GM18499 (cell line): ENCODE data around the gene ABCD2.
"Not testable (repeated sequence)": the region's sequence is repeated elsewhere in the genome, so short reads cannot be mapped to it uniquely, and the experiment has no call there.

Experiments used
- ATAC-seq: cut with Tn5 transposase; IDR thresholded peaks from one replicate; pipeline ENCODE4 v1.9.1; 2021; ENCODE audit warnings: moderate number of reproducible peaks; ENCODE audit not compliant: insufficient read depth, unreplicated experiment

The ABCD2 gene

DNA sequence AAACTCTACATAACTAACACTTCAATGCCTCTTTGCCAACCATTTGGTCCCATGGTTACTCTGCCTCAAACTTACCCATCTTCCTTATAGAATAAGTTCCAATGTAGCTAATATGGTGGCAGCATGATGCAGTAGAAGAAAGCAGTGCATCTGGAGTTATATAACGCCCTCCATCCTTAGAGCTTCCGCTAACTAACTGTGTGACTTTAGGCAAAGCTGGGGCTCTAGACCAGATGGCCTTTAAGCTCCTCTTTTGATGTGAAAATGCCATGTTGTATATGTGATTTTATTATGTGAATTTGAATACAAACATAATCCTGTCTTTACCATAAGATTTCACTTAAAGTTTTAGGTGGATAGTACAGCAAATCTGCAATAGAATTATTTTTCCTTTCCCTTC, 6.1 kb downstream of the ABCD2 start:
- no peak for ATAC-seq

DNA sequence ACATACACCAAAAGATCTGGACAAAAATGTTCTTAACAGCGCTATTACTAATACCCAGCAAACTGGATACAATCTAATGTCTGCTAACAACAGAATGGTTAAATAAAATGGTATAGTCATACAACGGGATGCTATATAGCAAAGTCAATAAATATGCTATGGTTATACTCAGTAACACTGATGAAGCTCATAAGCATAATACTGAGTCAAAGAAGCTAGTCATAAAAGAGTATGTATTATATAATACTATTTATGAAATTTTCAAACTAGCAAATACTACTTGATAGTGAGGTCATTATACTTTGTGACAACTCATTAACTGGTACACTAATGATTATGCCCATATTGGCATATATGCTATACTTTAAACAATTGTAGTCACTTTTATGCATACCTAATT, 7.4 kb downstream of the ABCD2 start:
- ATAC-seq = no peak

DNA sequence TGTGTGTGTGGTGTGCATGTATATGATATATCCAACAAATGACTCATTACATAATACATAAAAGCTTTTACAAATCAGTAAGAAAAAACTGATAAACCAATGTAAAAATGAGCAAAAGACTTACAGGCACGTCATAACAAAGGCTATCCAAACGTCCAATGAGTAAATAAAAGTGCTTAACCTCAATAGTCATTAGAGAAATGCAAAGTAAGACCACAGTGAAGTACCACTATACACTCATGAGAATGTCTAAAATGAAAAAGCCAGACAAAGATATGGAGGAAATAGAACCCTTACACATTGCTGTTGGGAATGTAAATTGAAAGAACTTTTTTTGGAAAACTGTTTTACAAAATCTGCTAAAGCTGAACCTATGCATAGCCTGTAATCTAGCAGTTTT, 7.8 kb downstream of the ABCD2 start:
- no peak for ATAC-seq

DNA sequence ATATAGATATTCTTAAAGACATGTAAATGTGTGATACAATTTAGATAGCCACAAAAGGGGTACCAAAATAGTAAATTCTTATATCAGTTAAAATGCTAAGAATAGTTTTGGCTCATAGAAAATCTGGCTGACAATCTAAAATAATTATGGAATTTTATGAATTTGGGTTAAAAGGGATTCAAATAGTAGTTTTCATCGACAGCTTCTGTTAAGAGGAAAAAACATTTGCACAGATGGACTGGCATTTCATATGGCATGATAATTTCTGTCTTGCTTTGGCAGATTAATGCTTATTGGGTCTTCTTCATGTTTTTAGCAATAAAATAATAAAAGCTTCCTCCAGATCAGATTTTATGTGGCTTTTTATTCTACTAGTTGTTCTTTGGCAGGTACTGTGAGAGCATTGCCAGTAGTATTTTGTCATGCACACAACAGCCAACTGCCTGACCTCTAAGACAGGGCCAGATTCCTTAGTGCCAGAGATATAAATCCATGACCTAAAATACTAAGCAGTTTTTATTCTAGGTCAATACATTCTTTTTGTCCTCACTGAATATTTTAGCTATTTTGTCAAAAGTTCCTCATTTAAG, 9.1 kb downstream of the ABCD2 start:
- ATAC-seq = no peak

DNA sequence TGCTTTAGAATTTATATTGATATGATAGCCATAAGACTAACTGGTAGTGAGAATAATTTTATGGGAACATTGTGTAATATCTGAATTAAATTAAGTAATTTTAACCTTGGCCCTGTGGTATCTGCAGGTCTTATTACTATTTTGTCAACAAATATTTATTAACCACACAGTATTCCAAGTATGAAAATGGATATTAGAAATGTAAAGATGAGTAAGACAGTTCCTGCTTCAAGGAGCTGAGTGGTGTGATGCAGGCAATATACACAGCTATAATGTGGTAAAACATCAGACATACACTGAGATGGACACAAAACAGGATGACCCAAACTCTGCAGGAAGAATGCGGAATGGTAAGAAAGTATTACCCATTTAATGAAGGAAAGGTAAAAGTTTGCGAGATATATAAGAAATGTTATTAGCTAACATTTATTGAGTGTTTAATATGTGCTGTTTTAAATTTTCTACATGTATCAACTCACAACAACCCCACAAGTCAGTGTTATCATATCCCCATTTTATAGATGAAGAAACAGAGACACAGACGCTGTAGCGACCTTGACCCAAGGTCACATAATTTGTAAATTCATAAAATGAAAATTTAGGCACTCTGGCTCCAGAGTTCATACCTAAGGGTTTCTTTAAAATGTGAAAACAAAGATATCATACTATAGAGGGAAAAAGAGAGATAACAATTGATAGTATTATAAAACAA, 12.7 kb downstream of the ABCD2 start:
- no peak for ATAC-seq

DNA sequence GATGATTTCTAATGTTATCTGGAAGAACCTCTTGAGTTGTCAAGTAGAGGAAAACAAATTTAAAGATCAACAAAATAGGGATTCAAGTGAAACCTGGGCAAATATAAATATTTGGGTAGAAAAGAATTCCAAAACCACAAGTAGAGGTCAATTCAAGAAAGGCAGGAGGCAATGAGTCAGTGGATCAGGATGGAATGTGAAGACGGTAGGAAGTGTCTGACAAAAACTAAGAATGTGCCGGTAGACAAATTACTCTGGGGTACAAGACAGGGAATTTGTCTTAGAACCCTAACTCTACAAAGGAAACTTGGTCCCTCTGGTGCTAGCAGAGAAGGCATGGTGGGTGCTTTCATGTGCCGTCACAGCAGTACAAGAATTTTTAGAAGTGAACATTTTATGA, 13.6 kb downstream of the ABCD2 start:
- no peak for ATAC-seq

DNA sequence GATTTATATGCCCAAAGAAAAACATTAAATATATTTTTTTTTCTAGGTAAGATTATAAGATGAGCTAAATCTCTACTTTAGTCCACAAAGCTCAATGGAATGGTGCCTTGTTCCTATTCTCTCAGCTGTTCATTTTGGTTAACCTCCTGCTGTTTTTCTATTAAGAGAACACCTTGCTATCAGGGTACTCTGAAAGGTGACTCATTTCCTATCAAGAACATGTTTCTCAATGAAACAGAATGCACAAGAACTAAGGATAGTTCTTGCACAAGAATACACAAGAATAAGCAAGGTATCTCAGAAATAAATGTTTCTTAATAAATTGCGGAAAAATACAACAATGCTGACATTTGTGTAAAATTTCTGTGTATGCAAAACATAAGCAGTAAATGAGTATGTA, 14.1 kb downstream of the ABCD2 start:
- ATAC-seq = no peak

DNA sequence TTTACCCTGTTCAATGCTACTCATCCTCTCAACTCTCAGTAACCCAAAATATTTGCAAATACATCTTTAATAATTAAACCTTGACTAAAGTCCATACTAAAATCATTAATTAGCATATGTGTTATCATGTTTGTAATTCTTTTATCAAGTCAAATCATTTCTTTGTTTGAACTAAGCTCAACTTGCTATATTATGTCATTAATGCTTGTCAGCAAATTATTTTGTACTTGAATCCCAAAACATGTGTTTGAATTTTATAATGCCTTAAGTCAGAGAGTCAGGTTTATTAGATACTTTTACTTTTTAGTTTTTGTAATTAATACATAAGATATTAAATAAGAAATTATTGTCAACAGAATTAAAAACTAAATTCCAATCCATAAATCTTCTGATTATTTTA, 16.5 kb downstream of the ABCD2 start:
- no peak for ATAC-seq

DNA sequence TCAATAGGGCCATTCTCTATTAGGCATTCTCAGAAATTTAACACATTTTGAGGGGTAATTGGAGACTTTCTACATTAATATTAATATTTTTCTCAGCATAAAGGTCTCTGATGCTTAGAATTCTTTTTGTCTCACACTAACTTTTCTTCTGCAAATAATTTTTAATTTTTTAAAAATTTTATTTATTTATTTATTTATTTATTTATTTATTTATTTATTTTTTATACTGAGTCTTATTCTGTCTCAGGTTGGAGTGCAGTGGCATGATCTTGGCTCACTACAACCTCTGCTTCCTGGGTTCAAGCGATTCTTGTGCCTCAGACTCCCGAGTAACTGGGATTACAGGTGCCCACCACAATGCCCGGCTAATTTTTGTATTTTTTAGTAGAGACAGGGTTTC, 17.7 kb downstream of the ABCD2 start:
- ATAC-seq = not testable (repeated sequence)

DNA sequence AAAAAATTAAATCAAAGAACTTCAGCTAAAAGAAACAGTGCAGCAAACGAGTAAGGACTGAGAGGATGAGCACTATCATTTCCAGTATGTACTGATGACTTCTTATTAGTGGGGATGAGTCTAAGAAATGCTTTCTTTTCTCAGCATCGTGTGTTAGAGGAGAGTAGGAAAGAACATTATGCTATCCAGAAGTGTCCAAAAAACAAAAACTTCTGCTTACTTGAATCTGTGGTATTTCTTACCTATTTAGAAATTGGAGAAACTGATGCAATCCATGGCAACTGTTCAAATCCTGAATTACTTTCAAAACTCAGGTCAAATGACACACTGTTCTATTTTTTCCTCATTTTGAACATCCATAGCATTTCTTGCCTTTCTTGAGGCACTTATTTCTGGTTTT, 23.7 kb downstream of the ABCD2 start:
- no peak for ATAC-seq

DNA sequence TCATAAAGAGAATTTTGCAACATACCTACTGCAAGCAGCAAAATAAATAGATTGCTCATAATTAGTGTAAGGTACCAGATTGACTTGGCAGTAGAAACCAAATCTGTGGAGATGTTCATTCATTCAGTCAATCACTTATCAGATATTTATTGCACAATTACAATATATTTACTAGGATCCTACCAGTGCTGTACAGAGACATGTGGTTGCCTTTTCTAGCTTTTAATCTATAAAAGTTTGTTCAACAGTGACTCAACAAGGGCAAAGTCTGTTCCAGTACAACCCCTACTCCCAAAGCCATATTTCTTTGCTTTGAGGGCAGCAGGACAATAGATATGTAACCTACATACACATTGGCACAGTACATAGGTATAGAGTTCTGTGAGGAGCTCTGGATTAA, 27.3 kb downstream of the ABCD2 start:
- no peak for ATAC-seq

DNA sequence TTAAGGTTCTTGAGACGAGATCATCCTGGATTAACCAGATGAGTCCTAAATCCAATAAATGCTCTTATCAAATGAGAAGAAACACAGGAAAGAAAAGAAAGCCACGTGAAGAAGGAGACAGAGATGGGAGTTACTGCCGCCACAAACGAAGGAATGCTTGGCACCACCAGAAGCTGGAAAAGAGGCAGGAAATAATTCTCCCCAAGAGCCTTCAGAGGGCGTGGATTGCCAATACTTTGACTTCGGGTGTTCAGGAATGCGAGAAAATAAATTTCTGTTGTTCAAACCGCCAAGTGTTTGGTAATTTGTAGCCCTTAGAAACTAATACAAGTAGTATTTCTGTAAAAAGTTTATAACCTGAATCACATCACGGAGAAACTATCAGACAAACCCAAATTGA, 31.3 kb downstream of the ABCD2 start:
- ATAC-seq = no peak

DNA sequence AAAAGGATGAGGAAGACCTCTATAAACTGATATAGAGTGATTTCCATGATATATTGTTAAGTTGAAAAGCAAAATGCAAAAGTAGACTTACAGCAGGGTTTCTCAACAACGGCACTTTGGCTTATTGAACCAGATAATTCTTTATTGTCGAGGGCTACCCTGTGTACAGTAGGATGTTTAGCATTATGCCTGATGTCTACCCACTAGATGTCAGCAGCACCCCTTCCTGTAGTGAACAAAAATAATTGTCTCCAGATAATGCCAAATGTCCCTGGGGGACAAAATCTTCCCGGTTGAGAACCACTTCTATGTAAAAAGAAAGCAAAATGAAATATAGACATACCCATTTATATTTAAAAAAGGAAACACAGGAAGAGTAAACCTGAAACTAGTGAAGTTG, 32.4 kb downstream of the ABCD2 start:
- ATAC-seq = no peak

DNA sequence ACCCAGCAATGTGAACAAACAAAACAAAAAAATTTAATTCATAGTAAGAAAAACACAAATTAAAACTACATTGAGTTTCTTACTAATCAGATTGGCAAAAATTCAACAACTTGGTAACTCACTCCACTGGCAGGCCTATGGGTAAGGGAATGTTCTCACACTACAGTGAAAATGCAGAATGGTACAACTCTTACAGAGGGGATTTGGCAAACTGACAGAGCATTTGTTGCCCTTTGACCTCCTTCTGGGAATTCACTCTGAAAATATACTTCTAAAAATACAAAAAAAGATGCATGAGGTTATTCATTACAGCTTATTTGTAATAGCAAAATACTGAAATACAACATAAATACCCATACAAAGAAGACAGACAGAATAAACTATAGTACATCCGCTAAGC, 32.8 kb downstream of the ABCD2 start:
- ATAC-seq = no peak

DNA sequence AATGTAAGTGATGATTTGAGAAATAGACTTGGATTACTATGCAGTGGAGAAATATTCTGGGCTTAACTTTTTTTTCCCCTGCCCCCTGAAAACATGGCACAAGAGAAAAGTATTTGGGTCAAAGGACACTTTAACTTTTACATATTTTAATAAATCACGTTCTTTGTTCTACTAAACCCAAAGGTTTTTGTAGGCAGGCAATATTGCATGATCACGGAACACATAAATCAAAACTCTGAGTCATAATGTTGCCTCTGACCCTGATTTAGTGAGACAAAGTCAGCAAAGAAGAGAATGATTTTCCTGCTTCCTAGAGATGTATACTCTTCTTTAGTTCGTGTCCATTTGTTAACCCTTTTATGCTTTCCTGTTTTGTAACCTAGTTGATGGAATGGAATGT, 38.0 kb downstream of the ABCD2 start:
- no peak for ATAC-seq

DNA sequence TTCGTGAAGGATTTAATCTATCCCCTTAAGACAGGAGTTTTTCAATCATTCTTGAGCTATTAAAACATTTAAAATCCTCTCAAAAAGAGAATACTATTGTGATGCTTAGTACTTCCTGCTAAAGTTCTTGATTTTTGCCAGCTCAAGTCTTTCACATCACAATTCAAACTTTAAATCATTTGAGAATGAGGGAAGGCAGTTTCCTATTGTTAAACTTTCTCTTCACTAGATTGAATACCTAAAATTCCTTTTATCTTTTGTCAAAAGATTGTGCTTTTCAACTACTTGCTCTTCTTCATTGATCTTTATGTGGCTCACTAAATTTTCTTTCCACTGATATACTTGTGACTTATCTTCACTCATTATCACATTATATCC, 44.1 kb downstream of the ABCD2 start:
- ATAC-seq = no peak

DNA sequence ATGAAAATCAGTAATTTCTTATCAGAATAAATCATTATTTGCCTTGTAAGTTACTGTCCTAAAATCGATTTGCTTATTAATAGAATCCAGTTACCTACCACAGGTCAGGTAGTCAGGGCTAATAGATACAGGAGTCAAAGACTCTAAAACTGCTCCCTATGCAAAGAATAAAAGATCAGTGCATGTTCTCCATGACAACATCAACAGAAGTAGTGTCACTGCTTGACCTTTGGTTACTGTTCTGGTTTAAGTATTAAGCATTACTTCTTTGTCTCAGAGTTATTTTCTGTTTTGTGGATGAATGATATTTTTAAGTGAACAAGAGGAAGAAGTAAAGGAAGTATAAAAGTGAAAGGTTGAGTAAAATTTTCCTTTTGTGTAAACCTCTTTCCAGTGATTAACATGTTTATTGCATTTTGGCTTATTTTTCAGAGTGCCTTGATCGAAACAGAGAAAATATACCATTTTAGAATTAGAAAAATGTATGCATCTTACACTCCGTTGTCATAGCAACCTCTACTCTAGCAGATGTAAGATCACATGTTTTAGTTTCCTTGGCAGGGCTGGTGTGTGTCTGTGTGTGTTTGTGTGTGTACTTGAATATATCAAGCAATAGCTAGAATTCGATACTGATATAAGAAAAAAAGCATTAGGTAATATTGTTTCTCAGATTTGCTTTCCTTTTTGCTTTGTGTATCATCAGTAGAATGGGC, 44.7 kb downstream of the ABCD2 start:
- ATAC-seq = no peak

DNA sequence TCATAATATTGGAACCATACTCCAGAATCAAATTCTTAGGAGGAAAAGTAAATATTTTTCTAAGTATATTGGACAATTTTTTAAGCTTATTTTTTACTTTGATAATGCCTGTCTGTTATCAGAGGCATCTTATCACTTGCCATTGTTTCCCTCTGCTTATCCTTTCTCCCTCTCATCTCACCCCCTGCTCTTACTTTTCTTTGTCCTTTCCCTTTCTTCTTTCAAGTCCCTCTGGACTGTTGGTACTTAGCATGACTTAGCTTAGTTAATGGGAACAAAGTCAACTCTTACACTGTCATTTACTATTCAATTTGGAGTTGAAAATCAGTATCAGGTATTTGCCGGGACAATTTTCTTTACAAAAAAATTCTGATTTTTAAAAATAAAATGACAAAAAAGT, 45.2 kb downstream of the ABCD2 start:
- ATAC-seq = no peak

DNA sequence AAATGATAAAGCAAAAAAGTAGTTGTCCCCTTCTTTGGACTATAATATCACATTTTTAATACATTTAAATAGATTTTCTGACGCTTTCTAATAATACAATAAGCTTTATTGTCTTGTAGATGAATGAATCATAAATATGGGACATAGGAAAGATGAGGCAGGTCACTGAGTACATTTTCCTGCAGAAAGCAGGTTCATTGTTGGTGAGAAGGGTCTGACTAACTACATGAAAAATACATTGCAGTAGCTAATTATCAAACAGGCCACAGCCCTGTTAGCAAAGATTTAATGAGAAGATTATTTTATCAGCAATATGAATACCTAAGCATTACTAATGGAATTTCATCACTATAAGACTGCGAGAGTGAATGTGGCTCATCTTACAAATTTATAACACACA, 45.6 kb downstream of the ABCD2 start:
- no peak for ATAC-seq

DNA sequence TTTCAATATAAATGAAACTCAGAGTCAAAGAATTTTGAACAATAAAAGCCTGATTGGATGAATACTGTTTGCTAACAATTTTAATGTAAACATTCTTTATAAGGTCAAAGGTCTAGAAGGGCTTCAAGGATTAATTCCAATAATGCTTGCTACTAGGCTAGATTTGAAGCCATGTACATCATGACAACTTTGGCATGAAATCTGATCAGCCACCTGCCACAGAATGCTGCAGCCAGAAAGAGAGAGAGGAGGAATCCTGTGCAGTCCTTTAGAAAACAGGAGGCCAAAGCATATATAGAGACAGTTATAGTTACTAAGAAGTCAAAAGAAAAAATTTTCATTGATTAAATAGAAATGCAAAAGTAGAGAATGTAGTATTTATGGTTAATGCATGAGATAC, 47.1 kb downstream of the ABCD2 start:
- ATAC-seq = no peak

DNA sequence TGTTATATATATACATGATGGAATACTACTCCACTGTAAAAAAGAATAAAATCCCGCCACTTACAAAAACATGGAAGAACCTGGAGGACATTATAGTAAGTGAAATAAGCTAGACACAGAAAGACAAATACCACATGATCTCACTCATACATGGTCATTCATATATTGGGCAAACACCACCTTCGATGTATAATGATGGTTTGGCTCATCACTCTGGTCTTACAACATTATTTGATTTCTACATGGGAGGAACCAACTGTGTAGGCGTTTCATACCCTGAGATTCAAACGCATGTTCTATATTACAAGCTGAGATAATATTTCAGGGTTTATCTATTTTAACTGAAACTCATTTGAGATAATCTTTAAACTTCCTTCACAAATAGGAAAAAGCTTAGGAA, 48.3 kb downstream of the ABCD2 start:
- no peak for ATAC-seq

DNA sequence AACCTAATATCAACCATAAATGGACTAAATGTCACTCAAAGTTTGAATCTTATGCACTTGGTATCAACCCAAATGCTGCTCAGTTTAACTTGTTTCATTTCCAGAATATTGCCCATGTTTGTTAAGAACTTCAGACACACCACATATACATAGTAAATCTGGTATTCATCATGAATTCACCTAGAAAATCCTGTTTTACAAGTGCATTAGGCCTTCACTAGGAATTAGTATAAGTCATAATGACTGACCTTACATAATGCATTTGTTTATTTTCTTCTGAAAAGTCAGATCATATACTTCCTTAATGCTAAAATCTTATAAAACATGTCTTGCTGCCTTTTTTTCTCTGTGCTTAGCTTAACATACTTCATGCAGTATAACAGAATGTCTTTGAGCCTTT, 66.1 kb downstream of the ABCD2 start:
- no peak for ATAC-seq
